Hepatic stellate cell (primary cell): ENCODE data around the gene ELMO2.

ENCODE experiments used
- DNase-seq: peaks from one replicate; pipeline ENCODE4 v3.0.0; 2011; ENCODE audit warnings: low spot score

The ELMO2 gene, protein sequence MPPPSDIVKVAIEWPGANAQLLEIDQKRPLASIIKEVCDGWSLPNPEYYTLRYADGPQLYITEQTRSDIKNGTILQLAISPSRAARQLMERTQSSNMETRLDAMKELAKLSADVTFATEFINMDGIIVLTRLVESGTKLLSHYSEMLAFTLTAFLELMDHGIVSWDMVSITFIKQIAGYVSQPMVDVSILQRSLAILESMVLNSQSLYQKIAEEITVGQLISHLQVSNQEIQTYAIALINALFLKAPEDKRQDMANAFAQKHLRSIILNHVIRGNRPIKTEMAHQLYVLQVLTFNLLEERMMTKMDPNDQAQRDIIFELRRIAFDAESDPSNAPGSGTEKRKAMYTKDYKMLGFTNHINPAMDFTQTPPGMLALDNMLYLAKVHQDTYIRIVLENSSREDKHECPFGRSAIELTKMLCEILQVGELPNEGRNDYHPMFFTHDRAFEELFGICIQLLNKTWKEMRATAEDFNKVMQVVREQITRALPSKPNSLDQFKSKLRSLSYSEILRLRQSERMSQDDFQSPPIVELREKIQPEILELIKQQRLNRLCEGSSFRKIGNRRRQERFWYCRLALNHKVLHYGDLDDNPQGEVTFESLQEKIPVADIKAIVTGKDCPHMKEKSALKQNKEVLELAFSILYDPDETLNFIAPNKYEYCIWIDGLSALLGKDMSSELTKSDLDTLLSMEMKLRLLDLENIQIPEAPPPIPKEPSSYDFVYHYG

DNA sequence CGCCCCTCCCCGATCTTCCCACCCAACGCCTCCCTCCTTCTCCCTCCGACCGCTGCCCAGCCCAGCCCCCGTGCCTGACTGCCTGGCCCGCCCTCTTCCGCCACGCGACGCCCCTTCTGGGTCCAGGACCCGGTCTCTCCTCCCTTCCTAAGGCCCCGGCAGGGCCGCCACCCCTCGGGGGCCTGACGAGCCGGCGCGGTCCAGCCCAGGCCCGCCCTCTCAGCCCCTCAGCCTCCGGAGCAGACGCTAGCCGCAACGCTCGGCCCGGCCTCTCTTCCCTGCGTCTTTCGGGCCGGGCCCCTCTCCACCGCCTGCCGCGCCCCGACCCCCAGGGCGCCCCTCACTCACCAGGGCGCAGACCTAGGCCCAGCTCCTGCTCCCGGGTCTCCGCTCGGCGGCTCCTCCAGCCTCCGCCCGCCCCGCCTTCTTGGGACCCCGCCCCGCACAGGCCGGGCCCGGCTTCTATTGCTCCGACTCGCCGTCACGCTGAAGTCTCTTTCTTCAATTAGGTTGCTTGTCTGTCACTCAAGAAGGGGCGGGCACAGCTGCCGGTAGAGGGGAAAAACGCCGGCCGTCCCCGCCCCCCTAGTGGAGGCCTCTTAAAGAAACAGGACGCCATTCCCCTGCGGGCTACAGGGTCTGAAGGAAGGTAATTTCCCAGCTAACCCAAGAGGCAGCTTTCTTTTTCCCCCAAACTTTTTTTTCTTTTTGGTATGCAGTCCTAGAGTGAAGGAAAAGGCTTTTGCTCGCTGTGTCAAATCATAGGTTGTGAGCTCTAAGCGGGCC, at the start of gene ELMO2:
ELMO2 (minus strand) TSS at position 416 of the 786 bp plus-strand sequence. CDS start 12,133 bp downstream, outside the sequence.
- DNase-seq: peak; percentile 96

- DNase-seq: no peak
Measured at GRCh38 chr20:46455729-46456128, 49.3 kb upstream of the ELMO2 start.

DNA sequence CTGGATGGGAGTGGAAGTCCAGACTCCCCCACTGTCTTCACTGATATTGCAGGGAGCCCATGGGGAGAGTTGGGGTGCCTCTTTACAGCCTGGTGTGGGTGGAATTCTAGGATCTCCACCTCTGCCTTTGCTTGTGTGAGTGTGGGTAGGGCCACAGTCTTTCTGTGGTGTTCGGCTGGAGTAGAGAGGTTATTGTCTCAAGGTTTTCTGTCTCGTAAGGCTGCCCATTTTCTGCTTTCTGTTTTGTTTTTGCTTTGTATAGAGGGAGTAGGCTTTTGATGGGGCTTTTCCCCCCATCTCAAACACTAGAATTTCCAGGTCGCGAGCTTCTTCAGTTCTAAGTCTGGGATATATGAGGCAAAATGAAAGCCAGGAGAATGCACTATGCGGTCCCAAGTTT, 40.4 kb upstream of the ELMO2 start:
- no peak for DNase-seq

DNA sequence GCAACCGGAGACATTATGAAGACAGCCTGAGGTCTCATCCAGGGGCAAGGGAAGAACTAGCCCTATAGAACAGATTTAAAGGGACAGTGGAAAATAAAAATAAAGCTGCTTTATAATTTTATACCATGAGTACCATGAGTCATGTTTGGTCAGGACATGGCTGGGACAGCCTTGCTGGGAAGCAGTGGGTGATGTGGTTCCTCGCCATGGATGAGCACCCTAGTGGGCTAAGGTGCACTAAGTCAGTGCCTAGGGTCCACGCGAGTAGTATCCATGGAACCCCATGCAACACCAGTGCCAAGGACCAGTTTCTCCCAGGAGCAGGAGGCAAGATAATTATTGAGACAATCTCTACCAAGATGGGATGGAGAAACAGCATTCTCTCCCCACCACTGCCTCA, 33.4 kb upstream of the ELMO2 start:
- DNase-seq: no peak

GRCh38 chr20:46438156-46438750, 31.8 kb upstream of the ELMO2 start:
- DNase-seq: peak; percentile 54

DNA sequence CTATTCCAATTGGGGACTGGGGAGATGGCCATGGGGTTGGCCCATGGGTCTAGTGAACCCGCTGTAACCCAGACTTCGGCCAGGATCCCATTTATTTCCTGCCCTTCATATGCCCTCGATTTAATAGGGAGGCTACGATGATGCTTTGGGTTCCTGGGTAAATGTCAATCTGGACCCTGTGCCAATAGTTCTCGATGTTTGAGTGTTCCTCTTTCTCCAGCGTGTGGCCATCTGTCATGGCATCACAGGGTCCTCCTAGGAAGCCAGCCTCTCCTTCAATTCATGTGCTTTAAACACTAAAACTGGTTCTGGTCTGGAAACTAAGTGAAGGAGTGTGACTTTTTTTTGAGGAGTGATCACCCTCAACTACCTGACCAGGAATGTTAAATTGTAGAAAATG, 28.7 kb upstream of the ELMO2 start:
- no peak for DNase-seq

DNA sequence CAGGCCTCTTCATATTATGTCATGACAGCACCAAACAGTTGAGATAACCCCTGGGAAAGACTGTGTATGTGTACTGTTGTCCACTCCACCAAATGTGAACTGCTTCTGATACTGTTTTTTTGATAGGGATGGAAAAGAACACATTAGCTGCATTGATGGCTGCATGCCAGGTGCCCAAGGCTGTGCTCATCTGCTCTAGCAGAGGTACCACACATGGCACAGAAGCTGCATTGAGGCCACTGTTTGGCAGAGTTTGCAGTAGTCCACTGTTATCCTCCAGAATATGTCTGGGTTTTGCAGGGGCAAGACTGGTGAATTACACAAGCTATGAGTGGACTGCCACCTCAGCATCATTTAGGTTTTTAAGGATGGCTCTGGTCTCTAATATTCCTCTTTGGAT, 28.2 kb upstream of the ELMO2 start:
- no peak for DNase-seq

- DNase-seq: no peak
Measured at GRCh38 chr20:46433051-46433450, 26.6 kb upstream of the ELMO2 start.

DNA sequence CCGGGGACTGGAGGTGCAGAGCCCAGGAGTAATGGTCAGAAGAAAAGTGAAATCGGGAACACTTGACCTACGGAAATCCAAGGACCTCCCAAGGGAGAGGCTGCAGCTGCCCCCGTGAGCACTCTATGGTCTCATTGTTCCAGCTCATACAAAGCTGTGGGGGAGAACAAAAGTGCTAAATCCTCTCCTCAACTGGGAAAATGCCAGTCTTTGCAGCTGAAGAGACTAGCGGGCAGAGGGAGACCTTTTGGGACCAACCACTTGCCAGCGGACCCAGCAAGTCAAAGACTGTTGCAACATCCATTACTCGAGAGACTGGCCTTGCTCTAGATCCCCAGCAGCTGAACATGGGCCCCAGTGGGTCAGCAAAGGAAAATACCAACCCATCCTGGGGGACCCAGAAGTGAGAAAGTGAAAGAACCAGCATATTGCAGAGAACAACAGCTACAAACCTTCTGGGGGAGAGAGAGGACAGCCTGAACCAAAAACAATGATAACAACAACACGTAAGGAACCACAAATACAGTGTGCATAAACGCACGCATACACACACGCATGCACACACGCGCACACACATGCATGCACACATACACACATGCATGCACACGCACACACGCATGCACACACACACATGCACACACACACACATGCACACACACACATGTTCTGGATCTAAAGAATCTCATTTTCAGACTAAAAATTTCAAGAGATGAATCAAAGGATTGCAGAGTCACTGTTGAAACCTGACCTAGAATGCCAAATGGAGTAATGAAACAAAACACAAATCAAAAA, 24.7 kb upstream of the ELMO2 start:
- no peak for DNase-seq

GRCh38 chr20:46427384-46427783, 21.0 kb upstream of the ELMO2 start:
- DNase-seq: no peak

GRCh38 chr20:46423882-46424482, 17.6 kb upstream of the ELMO2 start:
- DNase-seq: no peak

- no peak for DNase-seq
Measured at GRCh38 chr20:46423342-46423741, 16.9 kb upstream of the ELMO2 start.

DNA sequence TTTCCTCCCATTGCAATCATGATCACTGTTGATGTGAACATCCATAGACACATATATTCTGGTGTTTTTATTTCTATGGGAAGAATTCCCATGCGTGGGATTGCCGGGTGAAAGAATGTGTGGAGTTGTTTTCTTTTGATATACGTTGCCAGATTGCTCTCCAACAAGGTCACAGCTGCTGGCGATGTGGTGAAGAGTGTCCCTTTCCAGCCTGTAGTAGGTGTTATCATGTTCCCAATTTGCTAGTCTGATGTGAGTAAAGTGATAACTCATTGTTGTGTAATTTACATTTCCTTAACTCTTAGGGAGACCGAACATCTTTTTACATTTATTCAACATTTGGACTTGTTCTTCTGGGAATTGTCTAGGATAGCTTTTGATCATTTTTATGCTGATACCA, 14.5 kb upstream of the ELMO2 start:
- DNase-seq: no peak

DNA sequence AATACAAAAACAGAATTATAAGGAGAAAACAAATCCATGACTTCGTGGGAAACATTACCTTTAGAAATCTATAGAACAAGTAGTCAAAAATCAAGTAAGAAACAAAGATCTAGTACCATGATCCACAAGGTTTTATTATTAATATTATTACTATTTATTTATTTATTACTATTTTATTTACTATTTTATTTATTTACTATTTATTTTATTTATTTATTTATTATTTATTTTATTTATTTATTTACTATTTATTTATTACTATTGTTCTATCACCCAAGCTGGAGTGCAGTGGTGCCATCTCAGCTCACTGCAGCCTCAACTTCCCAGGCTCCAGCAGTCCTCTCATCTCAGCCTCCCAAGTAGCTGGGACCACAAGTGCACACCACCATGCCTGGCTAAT, 13.5 kb upstream of the ELMO2 start:
- DNase-seq: no peak

GRCh38 chr20:46416839-46417238, 10.4 kb upstream of the ELMO2 start:
- no peak for DNase-seq

- DNase-seq: no peak
Measured at GRCh38 chr20:46416421-46416820, 10.0 kb upstream of the ELMO2 start.

DNA sequence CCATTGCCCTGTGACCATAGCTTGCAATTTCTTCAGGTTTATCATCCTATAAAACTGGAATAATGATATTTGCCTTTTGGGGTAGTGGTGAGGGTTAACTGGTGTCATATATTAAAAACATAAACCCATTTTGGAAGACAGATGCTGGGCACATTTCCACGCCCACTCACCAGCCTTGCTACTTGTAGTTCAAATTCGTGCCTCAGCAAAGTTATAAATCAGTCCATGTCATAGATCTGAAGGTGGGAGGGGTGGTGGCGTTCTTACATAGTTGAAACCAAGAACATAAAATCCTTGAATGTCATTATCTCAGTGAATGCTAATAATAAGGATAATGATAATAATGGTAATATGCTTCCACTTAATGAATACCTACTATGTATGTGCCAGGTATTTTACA, 9.4 kb upstream of the ELMO2 start:
- DNase-seq: no peak

DNA sequence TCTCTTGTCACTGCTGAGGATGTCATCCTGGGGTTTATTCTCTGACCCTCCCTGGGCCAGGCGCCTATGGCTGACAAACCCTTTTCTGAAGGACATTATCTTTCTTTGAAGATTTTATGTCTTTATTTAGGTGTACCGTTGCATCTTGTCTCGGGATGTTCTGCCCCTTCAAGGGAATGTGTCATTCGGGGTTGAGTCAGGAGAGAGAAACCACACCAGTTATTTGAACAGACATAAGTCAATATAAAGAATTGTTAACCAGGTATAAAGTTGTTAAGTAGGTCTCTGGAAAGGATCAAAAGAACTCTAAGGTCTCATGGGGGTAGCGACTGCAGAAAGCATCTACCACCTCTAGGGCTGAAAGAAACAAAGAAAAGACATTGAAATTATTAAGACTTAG, 8.2 kb upstream of the ELMO2 start:
- no peak for DNase-seq

DNA sequence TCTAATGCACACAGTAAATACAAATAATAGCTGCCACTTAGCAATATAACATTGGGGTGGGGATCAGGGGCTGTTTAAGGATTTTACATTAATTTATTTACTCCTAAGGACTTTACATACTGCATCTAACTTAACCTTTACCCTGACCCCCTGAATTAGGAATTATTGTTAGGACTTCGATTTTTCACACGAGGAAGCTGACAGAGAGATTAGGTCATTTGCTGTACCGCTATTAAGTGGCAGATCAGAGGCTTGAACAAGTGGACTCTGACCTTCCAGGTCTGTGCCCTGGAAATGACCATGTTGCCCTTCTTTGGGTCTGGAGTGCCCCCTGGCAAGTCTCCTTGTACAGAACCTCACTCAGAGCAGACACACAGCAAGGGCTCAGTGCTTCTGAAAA, 5.2 kb upstream of the ELMO2 start:
- no peak for DNase-seq

GRCh38 chr20:46408281-46408731, 1.9 kb upstream of the ELMO2 start:
- no peak for DNase-seq

DNA sequence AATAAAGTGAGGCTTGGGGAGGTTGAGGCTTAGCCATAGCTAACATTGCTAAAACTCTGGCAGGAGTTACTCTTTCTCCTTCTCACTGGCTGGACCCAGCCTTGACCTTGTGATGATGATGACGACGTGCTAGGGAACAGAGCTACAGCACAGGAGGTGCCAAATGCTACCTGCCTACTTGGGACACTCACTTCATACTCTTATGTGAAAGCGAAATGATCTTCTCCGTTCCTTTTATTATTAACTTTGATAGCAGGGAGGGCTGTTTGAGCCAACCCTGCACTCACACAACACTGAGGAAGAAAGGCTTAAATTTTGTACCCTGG, 1.2 kb upstream of the ELMO2 start:
- no peak for DNase-seq
